Raji (cell line): ENCODE measurements around the gene TSC22D2.

Experiments used
- POLR2A ChIP-seq: IDR thresholded peaks from 2 replicates; pipeline ENCODE4 v1.6.1; 2011; ENCODE audit warnings: low read depth, low read length, control low read depth; ENCODE audit not compliant: insufficient read depth

The TSC22D2 gene

DNA sequence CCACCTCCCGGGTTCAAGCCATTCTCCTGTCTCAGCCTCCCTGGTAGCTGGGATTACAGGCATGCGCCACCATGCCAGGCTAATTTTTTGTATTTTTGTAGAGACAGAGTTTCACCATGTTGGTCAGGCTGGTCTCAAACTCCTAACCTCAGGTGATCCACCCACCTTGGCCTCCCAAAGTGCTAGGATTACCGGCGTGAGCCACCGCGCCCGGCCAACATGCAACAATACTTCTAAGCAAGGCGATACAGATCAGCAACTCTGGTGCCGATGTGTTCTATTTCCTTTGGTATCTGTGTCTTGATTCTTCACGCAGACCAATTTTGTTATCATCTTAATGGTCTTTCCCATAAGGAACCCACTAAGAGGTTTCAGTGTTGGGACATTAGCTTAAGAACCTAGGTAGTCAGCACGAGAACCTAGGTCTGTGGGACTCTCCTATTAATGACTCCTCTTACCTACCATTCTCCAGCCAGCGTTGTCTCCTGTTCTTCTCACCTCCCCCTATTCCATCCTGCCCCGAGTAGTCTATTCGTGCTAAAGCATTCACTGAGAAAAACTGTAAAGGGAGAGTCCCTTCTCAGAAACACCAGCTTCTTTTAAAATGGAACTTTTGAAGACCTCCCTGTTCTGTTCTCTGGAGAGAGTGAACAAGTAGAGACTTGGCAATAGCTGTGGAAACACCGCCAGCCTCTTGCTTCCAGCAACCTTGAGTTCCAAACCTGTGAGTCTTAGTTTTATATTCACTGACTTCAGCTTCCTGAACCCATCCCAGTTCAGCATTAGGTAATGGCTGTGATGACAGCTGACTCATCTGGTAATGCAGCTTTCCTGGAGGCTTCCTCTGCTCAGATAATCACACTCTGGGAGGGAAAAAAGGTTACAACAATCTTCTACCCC, 61.2 kb downstream of the TSC22D2 start:
- no peak for TF ChIP-seq POLR2A

DNA sequence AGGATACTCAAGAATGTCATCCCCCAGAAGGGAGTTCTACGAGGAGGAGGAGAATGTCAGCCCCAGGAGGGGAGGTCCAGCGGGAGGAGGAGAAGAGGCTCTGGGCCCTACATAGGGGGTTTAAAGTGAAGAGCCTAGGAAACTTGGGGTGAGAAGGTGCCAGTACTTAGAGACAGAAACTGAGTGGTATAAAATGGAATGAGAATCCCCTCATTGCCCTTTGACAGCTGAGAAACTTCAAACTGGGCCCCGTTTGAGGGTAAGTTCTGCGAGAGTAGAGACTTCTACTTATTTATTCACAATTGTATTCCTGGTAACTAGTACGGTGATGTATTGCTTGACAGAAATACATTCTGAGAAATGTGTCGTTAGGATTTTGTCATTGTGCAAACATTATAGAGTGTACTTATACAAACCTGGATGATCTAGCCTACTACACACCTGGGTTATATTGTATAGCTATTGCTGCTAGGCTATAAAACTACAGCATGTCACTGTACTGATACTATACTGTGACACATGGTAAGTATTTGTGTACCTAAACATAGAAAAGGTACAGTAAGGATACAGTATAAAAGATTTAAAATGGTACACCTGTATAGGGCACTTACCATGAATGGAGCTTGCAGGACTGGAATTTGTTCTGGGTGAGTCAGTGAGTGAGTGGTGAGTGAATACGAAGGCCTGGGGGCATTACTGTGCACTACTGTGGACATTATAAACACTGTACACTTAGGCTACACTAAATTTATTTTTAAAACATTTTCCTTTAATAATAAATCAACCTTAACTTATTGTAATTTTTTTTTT, 62.0 kb downstream of the TSC22D2 start:
- no peak for TF ChIP-seq POLR2A

DNA sequence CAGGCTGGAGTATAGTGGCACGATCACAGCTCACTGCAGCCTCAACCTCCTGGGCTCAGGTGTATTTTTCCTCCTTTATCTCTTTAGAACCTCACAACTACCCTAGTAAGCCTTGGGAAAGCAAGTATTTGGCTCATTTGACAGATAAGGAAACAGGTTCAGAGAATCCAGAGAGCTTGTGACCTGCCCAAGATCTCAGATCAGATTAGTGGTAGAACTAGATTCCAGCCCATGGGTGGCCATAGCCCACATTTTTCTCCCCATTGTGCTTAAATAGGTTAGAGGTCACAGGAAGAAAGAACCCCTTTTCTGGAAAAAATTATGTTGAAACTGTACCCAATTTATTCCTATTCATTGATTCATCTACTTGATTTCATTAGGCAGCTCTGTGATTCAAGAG, 64.3 kb downstream of the TSC22D2 start:
- no peak for TF ChIP-seq POLR2A

DNA sequence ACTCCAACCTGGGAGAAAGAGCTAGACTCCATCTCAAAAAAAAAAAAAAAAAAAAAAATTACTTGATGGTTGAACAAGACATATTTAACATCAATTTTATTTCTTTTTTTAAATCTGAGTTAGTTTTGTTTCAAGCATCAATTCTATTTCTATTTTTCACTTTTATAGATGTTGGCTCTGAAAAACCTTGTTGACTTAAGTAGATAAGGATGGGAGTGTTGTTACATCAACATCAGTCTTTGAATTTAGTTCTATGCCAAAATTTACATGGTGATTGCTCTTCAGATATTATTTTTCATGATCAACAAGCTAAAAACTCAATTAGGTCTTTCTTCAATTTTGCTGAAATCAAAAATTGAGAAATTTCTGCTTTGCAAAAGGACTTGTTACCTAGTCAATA, 71.3 kb downstream of the TSC22D2 start:
- no peak for TF ChIP-seq POLR2A

DNA sequence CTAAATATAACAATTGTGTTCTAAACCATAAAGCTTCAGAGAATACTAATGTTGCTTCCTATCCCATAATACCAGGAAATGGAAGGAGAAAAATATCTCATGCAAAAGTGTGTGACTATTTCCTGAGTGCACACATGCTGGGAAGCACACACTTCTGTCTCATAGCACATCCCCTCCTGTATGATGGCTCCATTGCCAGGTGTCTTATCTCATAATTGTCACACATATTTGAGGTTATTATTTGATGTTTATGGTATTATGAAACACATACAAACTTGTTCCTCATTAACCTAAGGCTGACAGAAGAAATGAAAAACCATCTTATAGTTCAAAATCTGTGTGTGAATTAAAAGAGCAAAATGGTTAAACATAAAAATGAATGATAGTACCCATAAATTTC, 72.8 kb downstream of the TSC22D2 start:
- TF ChIP-seq POLR2A = no peak

DNA sequence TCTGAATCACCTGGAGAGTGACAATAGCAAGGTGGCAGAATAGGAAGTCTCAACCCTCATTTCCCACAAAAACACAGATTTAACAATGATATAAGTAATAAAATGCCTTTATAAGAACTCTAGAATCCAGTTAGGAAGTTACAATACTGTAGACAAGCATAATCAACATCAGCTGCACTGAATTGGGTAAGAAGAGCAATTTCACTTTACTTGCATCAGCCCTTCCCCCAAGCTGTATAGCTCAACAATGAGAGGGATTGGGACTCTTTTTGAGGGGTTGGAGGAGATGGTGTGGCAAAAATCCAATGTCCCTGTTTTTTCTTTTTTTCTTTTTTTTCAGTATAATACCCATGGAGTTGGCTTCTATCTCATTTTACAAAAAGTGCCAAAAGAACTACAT, 75.1 kb downstream of the TSC22D2 start:
- TF ChIP-seq POLR2A = no peak

DNA sequence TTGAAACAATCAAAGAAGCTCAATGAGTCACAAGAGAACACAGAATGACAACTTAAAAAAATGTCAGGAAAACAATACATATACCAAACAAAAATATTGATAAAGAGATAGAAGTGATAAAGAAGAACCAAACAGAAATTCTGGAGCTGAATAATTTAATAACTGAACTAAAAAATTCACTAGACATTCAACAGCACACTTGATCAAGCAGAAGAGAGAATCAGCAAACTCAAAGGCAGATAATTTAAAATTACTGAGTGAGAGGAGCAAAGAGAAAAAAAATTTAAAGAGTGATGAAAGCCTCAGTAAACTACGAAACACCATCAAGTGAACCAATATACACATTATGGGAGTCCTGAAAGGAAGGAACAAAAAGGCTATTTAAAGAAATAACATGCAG, 76.3 kb downstream of the TSC22D2 start:
- TF ChIP-seq POLR2A = no peak

DNA sequence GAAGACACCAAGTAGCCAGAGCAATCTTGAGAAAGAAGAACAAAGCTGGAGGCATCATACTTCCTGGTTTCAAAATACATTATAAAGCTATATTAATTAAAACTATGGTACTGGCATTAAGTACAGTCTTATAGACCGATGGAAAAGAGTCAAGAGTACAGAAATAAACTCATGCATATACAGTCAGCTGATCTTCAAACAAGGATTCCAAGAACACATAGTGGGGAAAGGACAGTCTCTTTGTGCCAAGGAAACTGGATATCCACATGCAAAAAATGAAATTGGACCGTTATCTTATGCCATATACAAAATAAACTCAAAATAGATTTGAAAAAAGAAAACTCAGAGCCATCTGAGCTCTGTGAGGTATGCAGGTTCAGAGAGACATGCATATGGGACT, 80.8 kb downstream of the TSC22D2 start:
- TF ChIP-seq POLR2A = no peak

DNA sequence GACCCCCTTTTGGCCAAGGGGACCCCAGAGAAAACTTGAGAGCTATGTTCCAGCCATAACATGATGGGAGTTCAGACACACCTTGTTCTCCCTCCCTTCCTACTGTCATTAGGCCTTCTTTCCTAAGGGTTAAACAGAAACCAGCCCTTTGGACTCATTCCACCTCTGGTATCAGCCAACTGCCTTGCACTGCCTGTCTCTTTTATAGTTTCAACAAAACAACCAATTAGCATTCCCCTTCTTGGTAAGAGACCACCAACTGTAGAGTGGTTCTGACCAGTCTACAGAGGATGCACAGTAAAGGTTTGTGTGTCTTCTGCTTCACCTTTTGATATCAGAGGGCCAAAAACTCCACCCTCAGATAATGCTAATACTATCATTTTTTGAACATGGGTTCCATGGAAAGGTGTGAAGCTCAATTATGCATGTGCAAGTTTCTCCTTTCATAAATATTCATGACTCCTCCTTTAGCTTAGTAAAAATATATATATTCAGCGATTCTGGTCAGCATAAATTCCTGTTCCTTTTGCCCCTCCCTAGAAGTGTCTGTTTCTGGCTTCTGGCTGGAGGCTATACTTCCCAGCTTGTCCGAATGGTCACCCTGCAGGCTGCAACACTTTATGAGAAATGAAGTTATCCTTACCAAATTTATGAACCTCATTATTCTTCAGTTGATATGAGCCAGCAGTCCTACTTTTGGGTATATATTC, 82.3 kb downstream of the TSC22D2 start:
- TF ChIP-seq POLR2A = no peak

DNA sequence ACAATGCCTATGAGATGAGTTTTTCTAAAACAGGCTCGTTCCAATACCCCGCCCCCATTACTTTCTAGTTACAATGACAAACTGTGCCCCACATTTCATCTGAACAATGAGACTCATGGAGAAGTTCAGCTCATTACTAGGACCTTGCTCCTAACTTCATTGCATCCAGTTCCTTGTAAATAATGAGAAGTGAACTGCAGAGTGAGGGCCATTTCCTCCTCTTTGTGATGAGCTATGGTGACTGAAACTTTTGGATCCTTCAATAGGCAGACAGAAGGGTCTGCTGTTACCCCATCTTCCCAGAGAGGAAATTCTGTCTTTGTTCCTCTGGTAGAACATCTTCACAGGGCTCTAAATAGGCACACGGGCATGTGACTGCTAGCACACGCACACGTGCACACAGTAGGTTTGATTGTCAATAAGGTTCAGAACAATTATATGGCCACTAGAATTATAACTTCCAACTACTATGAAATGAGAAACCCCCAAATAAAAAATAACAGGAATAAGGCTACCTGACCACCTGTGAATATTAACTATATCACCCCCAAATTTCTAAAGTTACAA, 86.4 kb downstream of the TSC22D2 start:
- no peak for TF ChIP-seq POLR2A

DNA sequence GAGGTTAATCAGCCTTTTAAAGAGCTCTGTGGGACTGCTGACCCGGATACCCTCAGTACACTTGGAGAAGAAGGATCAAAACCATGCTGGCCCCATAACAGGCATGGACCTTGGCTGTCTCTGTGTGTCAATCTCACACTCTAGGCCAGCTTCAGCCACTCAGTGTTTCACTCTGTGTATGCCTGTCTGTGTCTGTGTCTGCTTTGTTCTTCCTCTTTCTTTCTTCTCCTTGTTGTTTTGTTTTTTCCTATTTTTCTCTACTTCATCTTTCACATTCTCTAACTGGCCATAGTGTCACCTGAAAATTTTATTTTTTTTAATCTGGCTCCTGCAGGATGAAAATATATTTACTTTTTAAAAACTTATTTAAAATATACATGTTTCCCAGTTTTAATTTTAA, 87.1 kb downstream of the TSC22D2 start:
- TF ChIP-seq POLR2A = no peak

DNA sequence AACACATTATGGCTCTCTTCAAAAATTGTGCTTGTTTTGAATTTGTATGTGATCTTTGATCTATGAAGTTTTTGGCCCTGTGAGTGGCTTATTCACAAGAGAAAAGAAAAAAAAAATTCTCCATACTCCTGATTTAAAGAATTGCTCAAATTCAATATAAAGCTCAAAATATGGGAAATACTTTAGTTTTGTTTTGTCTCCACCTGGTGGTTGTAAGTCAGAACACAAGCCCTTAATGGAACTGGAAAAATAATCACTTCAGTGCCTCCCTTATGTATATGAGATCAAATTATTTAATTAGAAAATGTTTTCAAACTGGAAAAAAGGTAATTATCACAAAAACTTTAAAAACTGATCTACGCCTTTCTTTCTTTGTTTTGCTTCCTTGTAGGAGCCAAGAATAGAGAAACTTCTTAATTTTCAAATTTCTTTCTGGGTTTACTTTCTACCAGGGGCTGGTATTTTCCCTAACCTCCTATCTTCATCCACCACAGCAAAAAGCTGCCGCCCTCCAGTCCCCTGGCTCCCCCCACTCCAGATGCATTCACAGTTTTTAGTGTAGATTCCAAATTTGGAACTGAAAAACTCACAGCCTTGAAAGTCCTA, 87.6 kb downstream of the TSC22D2 start:
- TF ChIP-seq POLR2A = no peak

DNA sequence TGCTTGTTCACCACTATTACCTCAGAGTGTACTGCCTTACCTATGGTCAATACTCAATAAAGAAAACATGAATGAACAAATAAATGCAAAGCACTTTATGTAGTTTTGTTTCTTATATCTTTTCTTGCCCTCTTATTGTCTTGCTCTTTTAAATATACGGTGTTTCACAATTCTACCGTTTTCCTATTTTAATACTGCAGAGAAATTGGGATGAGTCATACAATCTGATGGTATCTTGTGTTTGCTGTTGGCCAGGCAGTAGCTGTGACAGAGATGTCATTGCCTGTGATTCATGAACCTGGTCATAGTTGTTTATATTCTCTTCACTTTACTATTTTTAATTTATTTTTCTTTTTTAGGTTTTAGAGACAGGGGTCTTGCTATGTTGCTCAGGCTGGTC, 89.9 kb downstream of the TSC22D2 start:
- TF ChIP-seq POLR2A = no peak

DNA sequence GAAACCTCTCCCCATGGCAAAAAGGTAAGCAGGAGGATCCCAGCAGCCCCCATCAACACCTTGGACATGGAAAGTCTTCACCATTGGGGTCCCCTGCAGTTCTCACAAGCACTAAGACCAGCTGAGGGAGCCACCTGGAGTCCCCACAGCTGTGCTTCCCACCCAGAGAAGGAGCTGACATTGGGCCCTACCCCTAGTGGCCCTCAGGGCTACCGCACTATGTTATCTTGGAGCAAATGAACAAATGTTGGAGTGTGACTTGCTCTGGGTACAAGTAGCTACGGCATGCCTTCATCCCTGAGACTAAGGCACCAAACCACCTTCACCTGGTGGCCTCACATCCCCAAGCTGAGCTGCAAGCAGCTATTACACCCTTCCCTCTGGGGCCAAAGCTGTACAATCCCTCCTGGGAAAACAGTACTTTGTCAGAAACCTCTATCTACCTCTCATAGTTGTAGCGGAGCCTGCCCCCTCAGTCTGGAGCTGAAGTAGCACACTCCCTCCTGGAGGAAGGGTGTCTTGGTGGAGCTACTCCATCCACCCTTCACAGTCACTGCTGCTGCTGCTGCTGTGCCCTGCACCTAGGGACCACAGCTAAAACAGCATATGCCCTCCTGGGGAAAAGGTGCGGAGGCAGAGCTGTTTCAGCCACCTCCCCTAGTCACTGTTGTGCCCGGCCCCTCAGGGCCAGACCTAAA, 95.5 kb downstream of the TSC22D2 start:
- no peak for TF ChIP-seq POLR2A
